ENCODE measurements around the gene ZDHHC24. TPM values are rescaled to one million over a fixed set of nuclear protein-coding genes. Genes with fewer than 3 reads are reported as not detected.

ZDHHC24 gene
- total RNA-seq, 1 experiment from 2014 or later, result 19.4 TPM

GRCh38 chr11:66529069-66529468 is 16.8 kb downstream of the ZDHHC24 start:
- POLR2A ChIA-PET (ENCODE audit: unreplicated experiment), result interaction anchor here (0.7 kb wide), 1 partner anchor 336 kb away, joined by 4 read pairs; no protein-coding TSS in a partner anchor
- Histone ChIP-seq H3K4me3 (no peak overlapping the region), H3K4me1 (replicated peaks; ENCODE audit: insufficient read depth) (no peaks in the 10 kb centered on the region), H4K20me1 (ENCODE audit: insufficient read depth) (no peaks in the 10 kb centered on the region), H3K9me3 (ENCODE audit: insufficient read depth, low read depth) (no peaks in the 10 kb centered on the region), H2AFZ (no peak overlapping the region), H3K79me2 (ENCODE audit: low read depth) (no peaks in the 10 kb centered on the region), H3K27ac (no peak overlapping the region), H3K36me3 (ENCODE audit: low read depth) (no peaks in the 10 kb centered on the region), H3F3A (ENCODE audit: insufficient read depth, low read depth) (peaks cover 10% of the 10 kb centered on the region; the same call in 1 of the 2 replicates), H3K27me3 (ENCODE audit: insufficient read depth, low read depth) (no peaks in the 10 kb centered on the region), H3K9me2 (ENCODE audit: insufficient read depth) (no peaks in the 10 kb centered on the region), H3K4me2 (no peak overlapping the region)
- intact Hi-C loops (cut with micrococcal nuclease; ENCODE audit: unreplicated experiment), result no loop called here
- no peak for DNase-seq
- no TSS peak for BruUV-seq (replicated peaks)
- CTCF ChIA-PET, result no interaction called here
- TF ChIP-seq CTCF (conservative IDR thresholded peaks at IDR 0.05) (no peak), EZH2 (IDR thresholded peaks at IDR 0.05; ENCODE audit: low read depth) (no peak)

- BruUV-seq (replicated peaks), result no TSS peak
- intact Hi-C loops (cut with micrococcal nuclease; ENCODE audit: unreplicated experiment), result no loop called here
Observed at GRCh38 chr11:66524304-66525040, 21.4 kb downstream of the ZDHHC24 start.

GRCh38 chr11:66523611-66524010 is 22.2 kb downstream of the ZDHHC24 start:
- Histone ChIP-seq H3F3A (ENCODE audit: insufficient read depth, low read depth) (no peaks in the 10 kb centered on the region), H3K9me3 (ENCODE audit: insufficient read depth, low read depth) (no peaks in the 10 kb centered on the region), H3K4me2 (no peak overlapping the region), H2AFZ (no peak overlapping the region), H3K27ac (no peak overlapping the region), H3K4me3 (no peak overlapping the region), H3K4me1 (replicated peaks; ENCODE audit: insufficient read depth) (no peaks in the 10 kb centered on the region), H3K9me2 (ENCODE audit: insufficient read depth) (no peaks in the 10 kb centered on the region), H3K79me2 (ENCODE audit: low read depth) (no peaks in the 10 kb centered on the region), H4K20me1 (ENCODE audit: insufficient read depth) (no peaks in the 10 kb centered on the region), H3K27me3 (ENCODE audit: insufficient read depth, low read depth) (no peaks in the 10 kb centered on the region), H3K36me3 (ENCODE audit: low read depth) (no peaks in the 10 kb centered on the region; the same call in 1 of the 2 replicates)
- ChIA-PET POLR2A (ENCODE audit: unreplicated experiment) (interaction anchor here (0.7 kb wide), 1 partner anchor 70 kb away, joined by 3 read pairs; no protein-coding TSS in a partner anchor), CTCF (no interaction called here)
- intact Hi-C loops (cut with micrococcal nuclease; ENCODE audit: unreplicated experiment), result no loop called here
- no TSS peak for BruUV-seq (replicated peaks)
- no peak for DNase-seq
- TF ChIP-seq EZH2 (IDR thresholded peaks at IDR 0.05; ENCODE audit: low read depth) (no peak), CTCF (conservative IDR thresholded peaks at IDR 0.05) (no peak)

More at GRCh38 chr11:66524304-66525040, 21.4 kb downstream of the ZDHHC24 start:
- ChIA-PET CTCF (no interaction called here), POLR2A (ENCODE audit: unreplicated experiment) (no interaction called here)
- Histone ChIP-seq H3K4me2 (no peak overlapping the region), H3K9me2 (ENCODE audit: insufficient read depth) (no peaks in the 10 kb centered on the region), H3K4me3 (no peak overlapping the region), H3K36me3 (ENCODE audit: low read depth) (no peaks in the 10 kb centered on the region; the same call in 1 of the 2 replicates), H4K20me1 (ENCODE audit: insufficient read depth) (no peaks in the 10 kb centered on the region), H2AFZ (no peak overlapping the region), H3K79me2 (ENCODE audit: low read depth) (no peaks in the 10 kb centered on the region), H3K27me3 (ENCODE audit: insufficient read depth, low read depth) (no peaks in the 10 kb centered on the region), H3K4me1 (replicated peaks; ENCODE audit: insufficient read depth) (no peaks in the 10 kb centered on the region), H3K9me3 (ENCODE audit: insufficient read depth, low read depth) (no peaks in the 10 kb centered on the region), H3K27ac (no peak overlapping the region), H3F3A (ENCODE audit: insufficient read depth, low read depth) (no peaks in the 10 kb centered on the region)
- DNase-seq, result no peak
- TF ChIP-seq EZH2 (IDR thresholded peaks at IDR 0.05; ENCODE audit: low read depth), result no peak
- TF ChIP-seq CTCF (conservative IDR thresholded peaks at IDR 0.05), result no peak
